Measurements from ENCODE around the gene PRPSAP1. TPM values are rescaled to one million over a fixed set of nuclear protein-coding genes. Genes with fewer than 3 reads are reported as not detected.
A peak's percentile ranks its signal among the peaks of the same experiment; 100 is the strongest.

The PRPSAP1 gene
- total RNA-seq, 1 donor from 2014 or later, result 26.7 TPM

DNA sequence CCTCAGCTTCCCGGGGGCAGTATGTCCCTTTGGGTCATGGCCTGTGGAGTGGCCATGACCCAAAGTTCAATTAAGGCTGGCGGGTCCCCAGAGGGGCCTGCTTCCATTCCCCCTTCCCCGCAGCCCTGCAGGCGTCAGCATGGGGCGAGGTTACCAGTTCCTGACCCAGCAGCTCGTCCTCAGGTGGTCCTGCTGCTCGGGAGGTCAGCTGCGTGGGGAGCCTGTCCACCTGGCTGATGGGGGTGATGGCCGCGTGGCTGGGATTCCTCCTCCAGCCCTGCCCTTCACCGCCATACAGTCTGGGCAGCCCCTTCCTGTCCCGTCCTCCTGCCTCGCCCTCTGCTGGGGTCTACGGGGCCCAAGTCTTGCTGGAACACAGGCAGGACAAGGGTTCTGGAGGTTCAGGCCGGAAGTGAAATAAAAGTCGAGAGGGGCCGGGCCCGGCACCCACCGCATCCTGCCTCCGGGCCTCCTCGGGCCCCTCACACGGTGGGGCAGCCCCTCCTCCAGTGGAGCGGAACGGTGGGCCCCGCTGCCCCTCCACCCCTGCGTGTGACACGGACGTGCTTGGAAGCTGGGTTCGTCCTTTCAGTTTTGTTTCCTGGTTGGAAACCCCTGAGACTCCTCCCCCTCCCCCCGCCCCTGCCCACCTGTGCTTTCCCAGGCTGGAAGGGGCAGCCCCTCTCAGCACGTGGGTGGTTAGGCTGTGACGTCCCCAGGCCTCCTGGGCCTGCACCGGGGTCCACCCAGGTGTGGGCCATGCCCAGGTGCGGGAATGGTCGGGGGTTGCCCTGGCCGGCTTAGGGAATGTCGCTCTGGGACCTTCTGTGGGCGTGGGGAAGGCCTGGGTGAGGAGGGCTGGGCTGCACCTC, 81.8 kb downstream of the PRPSAP1 start:
- CTCF ChIA-PET, result interaction anchor here (1.3 to 2.5 kb wide), 7 partner anchors 7 to 151 kb away, joined by 3 to 8 read pairs (median 5); partner anchors contain the start of gene FOXJ1
- H3K9me3 Mint-ChIP-seq, result no peaks in the 10 kb centered on the region
- POLR2A ChIA-PET, result interaction anchor here (0.5 to 17.7 kb wide), 37 partner anchors 8 to 1686 kb away, joined by 3 to 481 read pairs (median 4); partner anchors contain the start of genes EXOC7, FOXJ1, RNF157 and SRP68

DNA sequence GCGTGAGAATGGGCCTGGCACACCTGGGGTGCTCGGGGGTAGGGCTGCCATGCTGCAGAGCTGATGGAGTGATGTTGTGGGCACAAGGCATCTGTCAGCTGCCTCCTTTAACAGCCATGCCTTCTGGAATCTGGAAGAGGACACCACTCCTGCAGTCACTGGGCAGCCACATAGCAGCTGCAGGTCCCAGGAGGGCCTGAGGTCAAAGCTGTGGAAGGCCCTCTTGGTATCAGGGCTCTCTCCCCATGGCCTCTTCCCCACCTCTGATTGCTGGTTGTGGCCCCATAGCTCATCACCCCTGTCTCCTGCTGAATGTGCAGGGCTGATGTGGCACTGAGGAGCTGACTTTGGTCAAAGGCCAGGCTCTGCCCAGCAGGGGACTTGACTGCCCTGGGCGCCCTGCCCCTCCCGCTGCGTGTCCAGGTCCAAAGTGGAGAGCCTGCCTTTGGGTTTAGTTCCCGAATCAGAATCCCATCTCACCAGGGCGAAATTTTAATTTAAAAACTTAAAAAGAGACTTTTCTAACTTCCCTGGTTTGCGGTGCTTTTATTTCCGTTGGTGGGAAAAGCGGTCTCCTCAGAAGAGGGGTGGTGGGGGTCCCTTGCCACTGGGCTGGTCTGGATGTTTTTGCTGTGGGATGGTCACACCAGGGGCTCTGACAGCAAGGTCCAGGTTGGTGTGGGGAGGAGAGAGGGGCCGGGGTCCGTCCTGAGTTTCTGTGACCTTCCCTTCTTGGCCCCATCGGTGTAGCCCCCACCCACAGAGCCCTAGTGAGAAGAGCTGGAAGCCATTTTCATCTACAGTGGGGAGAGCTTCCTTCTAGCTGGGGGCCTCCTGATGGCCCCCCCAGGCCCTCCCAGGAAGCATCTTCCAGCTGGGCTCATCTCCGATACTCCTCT, 82.7 kb downstream of the PRPSAP1 start:
- DNase-seq (no peak), ATAC-seq (ENCODE audit: low read depth) (no peak)
- H3K9me3 Mint-ChIP-seq, result no peaks in the 10 kb centered on the region
- H3K4me3 Mint-ChIP-seq, result peak overlapping the region; percentile 70
- intact Hi-C loops (cut with micrococcal nuclease), result loop anchor here (5.0 to 10.0 kb wide), 3 partner anchors 34 to 414 kb away; partner anchors contain the start of genes MRPL38 and WBP2
- POLR2A ChIA-PET, result interaction anchor here (0.6 to 17.7 kb wide), 26 partner anchors 7 to 1687 kb away, joined by 3 to 481 read pairs (median 4); partner anchors contain the start of genes EXOC7, FOXJ1, RHBDF2 and RNF157
- H3K27me3 Mint-ChIP-seq, result no peaks in the 10 kb centered on the region
- TF ChIP-seq, protein P1, sequence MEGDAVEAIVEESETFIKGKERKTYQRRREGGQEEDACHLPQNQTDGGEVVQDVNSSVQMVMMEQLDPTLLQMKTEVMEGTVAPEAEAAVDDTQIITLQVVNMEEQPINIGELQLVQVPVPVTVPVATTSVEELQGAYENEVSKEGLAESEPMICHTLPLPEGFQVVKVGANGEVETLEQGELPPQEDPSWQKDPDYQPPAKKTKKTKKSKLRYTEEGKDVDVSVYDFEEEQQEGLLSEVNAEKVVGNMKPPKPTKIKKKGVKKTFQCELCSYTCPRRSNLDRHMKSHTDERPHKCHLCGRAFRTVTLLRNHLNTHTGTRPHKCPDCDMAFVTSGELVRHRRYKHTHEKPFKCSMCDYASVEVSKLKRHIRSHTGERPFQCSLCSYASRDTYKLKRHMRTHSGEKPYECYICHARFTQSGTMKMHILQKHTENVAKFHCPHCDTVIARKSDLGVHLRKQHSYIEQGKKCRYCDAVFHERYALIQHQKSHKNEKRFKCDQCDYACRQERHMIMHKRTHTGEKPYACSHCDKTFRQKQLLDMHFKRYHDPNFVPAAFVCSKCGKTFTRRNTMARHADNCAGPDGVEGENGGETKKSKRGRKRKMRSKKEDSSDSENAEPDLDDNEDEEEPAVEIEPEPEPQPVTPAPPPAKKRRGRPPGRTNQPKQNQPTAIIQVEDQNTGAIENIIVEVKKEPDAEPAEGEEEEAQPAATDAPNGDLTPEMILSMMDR (IDR thresholded peaks at IDR 0.05), result no peak
- H3K4me1 Mint-ChIP-seq, result peaks cover 91% of the 10 kb centered on the region
- peaks cover 36% of the 10 kb centered on the region for H3K36me3 Mint-ChIP-seq (ENCODE audit: low read depth)
- H3K27ac Mint-ChIP-seq, result peak overlapping the region; percentile 94
- CTCF ChIA-PET, result interaction anchor here (0.7 to 1.4 kb wide), 5 partner anchors 8 to 150 kb away, joined by 3 to 7 read pairs (median 5); no protein-coding TSS in a partner anchor

More for the DNA sequence above, 81.8 kb downstream of the PRPSAP1 start:
- intact Hi-C loops (cut with micrococcal nuclease), result loop anchor here (1.0 to 10.0 kb wide), 6 partner anchors 8 to 415 kb away; partner anchors contain the start of genes FOXJ1, MRPL38 and WBP2
- TF ChIP-seq, protein P1 (IDR thresholded peaks at IDR 0.05), result no peak
- Mint-ChIP-seq H3K4me1 (peaks cover 94% of the 10 kb centered on the region), H3K27ac (peak overlapping the region; percentile 94), H3K27me3 (no peaks in the 10 kb centered on the region), H3K4me3 (peak overlapping the region; percentile 70), H3K36me3 (ENCODE audit: low read depth) (peaks cover 29% of the 10 kb centered on the region)
- ATAC-seq (ENCODE audit: low read depth) (peak; percentile 64), DNase-seq (peak; percentile 86)

DNA sequence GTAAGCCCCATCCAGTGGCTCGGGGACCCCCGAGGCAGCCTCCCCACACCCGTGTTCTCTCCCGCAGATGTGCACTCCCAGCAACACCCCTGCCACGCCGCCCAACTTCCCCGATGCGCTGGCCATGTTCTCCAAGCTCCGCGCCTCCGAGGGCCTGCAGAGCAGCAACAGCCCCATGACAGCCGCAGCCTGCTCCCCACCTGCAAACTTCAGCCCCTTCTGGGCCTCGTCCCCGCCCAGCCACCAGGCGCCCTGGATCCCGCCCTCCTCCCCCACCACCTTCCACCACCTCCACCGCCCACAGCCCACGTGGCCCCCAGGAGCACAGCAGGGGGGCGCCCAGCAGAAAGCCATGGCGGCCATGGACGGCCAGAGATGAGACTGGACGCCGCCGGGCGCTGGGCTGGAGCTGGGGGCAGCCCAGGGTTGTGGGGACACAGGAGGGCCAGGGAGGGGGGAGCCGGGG, 83.6 kb downstream of the PRPSAP1 start:
- POLR2A ChIA-PET, result interaction anchor here (0.6 to 17.7 kb wide), 15 partner anchors 4 to 612 kb away, joined by 3 to 481 read pairs (median 17); partner anchors contain the start of genes FOXJ1, RHBDF2, RNF157 and SRP68
- H3K36me3 Mint-ChIP-seq (ENCODE audit: low read depth), result peaks cover 37% of the 10 kb centered on the region
- H3K4me3 Mint-ChIP-seq, result peak overlapping the region; percentile 83
- H3K4me1 Mint-ChIP-seq, result peaks cover 82% of the 10 kb centered on the region
- H3K9me3 Mint-ChIP-seq, result no peaks in the 10 kb centered on the region
- ATAC-seq (ENCODE audit: low read depth), result no peak
- peak overlapping the region; percentile 95 for H3K27ac Mint-ChIP-seq
- DNase-seq, result no peak
- intact Hi-C loops (cut with micrococcal nuclease), result loop anchor here (5.0 to 10.0 kb wide), 3 partner anchors 33 to 413 kb away; partner anchors contain the start of genes MRPL38 and WBP2
- TF ChIP-seq, protein P1 (IDR thresholded peaks at IDR 0.05), result no peak
- H3K27me3 Mint-ChIP-seq, result no peaks in the 10 kb centered on the region
- CTCF ChIA-PET, result interaction anchor here (0.7 to 1.4 kb wide), 3 partner anchors 10 to 149 kb away, joined by 3 to 7 read pairs (median 3); no protein-coding TSS in a partner anchor

DNA sequence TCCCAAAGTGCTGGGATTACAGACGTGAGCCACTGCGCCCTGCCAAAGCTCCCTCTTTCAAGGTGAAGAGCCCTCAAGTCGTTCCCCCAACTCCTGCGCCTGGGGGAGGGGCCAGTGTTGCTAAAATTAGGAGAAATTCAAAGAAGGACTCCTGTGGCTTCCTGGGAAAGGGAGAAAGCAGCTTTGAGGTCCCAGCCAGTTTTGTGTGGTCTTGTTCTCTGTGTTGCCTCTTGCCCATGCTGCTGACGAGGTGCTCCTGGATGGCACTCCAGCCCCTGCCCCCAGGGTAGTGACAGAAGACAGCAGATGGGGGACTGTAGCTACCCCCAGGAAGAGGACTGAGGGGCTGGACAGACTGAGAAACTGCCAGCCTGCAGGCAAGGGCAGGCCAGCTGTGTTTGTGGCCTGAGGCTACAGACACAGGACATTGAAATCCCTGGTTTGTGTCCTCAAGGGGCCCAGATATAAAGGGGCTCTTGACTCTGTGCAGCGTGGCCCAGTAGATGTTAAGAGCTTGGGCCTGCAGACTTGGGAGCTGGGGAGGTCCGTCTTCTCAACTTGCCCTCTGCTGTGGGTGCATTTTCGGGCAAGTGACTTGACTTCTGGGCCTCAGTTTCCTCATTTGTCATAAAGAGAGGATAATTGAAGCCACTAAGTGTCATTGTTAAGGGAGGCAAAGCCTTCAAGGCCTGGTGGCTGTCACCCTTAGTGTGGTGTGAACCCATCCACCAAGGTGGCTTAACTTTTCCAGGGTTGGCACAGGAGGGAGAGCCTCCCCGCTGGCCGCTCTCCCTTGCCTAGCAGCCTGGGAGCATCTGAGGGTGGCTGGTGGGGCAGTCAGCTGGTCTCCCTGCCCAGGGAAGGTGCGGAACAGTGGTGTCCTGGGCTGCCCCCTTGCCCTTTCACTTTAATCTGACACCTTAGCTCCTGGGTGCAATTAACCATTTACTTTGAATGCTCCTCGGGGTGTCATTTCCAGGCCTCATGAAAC, 84.4 kb downstream of the PRPSAP1 start:
- Mint-ChIP-seq H3K4me3 (peak overlapping the region; percentile 83), H3K9me3 (no peaks in the 10 kb centered on the region), H3K27ac (peak overlapping the region; percentile 95), H3K36me3 (ENCODE audit: low read depth) (peaks cover 37% of the 10 kb centered on the region), H3K27me3 (no peaks in the 10 kb centered on the region), H3K4me1 (peaks cover 79% of the 10 kb centered on the region)
- CTCF ChIA-PET, result interaction anchor here (0.7 to 2.5 kb wide), 4 partner anchors 10 to 148 kb away, joined by 3 to 8 read pairs (median 6); no protein-coding TSS in a partner anchor
- intact Hi-C loops (cut with micrococcal nuclease), result loop anchor here (10.0 kb wide), 1 partner anchor 974 kb away; no protein-coding TSS in a partner anchor
- ATAC-seq (ENCODE audit: low read depth) (no peak), DNase-seq (no peak)
- TF ChIP-seq, protein P1 (IDR thresholded peaks at IDR 0.05), result no peak
- POLR2A ChIA-PET, result interaction anchor here (0.5 to 17.7 kb wide), 16 partner anchors 5 to 1902 kb away, joined by 3 to 481 read pairs (median 12); partner anchors contain the start of genes FOXJ1, GPR142, RNF157 and SRP68
